NCI-H82 treated with DMSO at 0.1 percent for 48 hours (cell line): ENCODE data around the gene PHC2.
"Not testable (repeated sequence)": the region's sequence is repeated elsewhere in the genome, so short reads cannot be mapped to it uniquely, and the experiment has no call there.

ENCODE experiments used
- DNase-seq: peaks from one replicate; lab custom pipeline; 2025; ENCODE audit not compliant: unreplicated experiment; lab: John Stamatoyannopoulos, UW

Gene PHC2

DNA sequence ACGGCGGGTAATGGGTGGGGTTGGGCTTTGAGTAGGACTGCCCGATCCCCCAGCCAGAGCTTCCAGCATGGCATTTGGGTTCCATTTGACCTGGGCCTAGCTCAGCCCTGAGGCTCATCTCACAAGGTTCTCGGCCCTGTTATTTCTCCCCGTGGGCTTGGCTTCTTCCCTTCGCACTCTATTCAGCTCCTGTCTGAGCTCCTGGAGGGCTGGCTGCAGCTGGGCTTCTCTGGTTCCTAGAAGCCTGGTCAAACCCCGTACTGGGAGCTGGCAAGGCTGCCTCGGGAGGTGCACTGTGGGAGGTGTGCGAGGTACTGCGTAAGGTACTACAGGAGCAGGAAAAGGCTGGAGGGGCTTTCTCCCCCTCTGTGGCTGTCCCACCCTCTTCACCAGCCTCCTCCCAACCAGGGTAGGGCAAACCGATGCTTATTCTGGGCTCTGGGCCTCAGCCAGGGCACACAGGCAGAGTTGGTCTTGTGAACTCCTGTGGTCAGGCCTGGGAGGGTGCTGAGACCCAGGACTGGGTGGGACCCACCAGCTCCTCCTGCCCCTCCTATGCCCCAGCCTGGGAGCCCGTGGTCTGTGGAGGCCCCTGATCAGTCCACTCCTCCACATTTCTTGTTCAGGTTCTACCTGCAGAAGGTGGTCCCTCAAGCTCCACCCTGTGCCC is 110.8 kb downstream of the PHC2 start:
- no peak for DNase-seq

DNA sequence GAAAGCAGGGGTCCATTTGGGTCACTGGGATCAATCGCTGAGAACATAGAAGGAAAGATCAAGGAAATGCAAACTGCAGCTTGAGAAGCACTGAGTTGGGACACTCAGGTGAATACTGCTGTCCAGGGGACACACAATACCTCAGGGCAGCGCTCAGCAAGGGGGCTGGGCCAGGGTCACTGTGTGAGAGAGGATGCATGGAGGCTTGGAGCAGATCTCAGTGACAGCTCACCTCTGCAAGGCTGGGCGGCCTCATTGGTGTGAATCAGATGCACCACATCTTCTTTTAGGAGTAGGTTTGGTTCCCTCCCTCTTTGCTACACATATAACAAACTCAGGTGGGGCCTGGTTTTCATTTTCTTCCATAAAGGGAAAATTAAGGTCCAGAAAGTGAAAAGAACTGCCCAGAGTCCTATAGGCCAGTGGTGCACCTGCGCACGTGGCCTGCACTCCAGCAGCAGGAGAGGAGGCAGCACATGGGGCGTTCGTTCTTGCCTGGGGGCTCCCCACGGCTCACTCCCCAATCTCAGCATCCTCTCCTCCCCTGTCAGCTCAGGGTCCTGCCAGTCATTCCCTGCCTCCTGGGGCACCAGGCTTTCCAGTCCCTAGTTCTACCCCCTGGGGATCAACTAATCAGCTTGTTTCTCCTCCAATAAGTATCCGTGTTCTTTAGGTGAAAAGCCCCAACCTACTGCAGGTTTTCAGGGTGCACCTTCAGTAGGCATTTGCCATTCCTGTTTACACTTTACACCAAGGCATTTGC is 111.5 kb downstream of the PHC2 start:
- DNase-seq: no peak

DNA sequence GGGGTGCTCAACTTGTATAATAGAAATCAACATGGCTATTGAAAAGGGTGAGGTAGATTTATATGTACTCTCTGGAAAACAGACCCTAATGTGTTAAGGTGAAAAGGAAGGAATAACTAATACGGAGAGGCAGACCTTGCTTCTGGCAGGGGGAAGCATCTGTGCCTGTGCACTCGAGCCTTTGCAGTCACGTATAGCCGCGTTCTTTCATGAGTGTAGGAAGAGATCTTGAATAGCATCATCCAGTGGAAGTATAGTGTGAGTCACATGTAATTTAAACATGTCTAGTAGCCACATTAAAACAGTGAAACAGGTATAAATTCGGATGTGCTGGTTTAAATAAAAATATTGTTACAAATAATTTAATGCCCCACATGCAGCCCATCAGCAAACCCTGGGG is 112.9 kb downstream of the PHC2 start:
- no peak for DNase-seq

DNA sequence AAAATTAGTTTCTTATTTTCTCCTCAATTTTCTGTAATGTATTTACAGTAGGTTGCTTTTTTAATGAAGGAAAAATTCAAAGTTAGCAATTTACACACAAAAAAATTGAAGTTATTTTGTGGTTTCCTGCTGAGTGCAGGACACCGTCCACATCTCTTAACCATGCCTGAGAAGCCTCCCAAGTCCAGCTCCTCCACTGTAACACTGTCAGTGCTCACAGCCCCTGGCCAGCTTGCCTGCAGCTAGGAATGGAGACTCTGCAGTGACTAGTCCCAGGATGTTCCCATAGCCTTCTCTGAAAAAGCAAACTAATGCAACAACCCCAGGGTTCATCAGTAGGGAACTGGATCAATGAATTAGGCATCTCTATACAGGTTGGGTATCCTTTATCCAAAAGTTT is 113.5 kb downstream of the PHC2 start:
- no peak for DNase-seq

DNA sequence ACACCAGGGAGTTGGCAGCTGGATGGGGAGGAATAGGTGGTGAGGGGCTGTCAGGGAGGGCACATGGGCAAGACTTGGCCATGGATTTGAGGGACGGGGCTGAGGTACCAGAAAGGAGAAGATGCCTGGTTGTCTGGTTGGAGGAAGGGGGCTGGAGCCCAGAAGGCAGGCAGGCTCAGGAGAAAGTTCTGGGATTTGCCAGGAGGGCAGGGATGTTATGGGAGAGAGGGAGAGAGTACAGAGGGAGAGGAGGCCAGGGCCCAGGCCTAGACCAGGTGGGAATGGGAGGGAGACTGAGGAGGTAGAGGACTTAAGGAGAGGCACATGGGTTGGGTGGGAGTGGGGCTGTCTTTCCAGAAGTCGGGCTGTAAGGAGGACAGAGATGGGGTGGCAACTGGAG is 114.3 kb downstream of the PHC2 start:
- DNase-seq: no peak

DNA sequence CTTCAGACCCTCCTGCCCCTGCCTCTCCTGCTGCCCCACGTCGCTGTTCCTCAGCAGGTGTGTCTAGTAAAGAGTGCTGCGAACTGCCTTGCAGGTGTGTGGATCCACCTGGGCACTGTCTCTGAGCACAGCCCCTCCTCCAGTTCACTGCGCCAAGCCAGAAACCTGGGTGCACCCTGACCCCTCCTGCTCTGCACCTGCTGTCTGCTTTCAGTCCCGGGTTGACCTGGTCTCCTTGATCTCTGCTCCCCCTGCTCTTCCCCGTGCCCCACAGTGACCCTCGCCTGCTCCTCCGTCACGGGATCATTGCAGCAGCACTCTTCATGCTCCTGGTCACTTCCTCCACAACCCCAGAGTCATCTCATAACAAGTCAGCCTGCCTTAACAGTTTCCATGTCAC is 116.5 kb downstream of the PHC2 start:
- no peak for DNase-seq

DNA sequence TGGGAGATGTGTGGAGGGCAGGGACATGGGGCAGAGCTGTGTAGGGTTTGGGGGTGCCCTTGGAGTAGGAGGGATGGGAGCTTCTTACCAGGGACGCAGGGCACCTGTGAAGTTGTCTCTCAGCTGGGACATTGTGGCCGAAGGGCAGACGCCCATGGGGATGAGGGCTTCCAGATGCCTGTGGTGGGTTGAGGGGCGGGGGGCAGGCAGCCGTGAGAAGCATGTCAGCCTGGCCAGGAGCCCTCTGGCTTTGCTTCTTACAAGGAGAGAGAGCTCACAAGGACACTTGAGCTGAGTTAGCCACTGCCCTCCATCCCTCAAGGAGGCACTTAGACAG is 118.5 kb downstream of the PHC2 start:
- no peak for DNase-seq

DNA sequence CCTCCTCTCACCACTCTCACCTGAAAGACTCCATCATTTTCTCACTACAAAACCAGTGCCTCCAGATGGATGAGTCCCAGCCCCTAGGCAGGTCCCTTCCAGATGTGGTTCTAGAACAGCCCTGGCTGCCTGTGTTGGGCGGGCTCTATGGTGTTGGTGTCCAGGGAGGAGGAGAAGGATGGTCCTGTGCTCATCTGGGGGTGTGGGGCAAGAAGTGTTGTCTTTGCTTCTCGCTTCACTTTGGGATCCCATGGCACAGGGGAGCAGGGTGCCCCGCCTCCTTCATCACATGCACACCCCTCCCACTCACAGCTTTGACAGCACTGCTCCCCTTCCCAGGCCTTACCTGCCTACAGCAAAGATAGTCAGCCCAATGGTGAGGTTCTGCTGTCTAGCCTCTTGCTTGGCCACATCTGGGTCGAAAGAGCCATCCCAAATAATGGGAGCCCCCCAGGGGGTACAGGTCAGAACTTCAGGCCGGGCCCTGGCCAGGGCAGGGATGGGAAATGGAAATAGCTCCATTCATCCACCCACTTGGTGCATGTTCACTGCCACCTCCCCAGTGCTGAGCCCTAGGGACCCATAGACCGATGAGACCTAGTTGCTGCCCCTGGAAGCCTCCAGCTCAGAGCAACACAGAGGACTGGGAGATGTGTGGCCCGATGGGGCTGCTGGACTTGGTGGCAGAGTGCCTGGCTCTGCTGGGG is 119.0 kb downstream of the PHC2 start:
- DNase-seq: no peak

DNA sequence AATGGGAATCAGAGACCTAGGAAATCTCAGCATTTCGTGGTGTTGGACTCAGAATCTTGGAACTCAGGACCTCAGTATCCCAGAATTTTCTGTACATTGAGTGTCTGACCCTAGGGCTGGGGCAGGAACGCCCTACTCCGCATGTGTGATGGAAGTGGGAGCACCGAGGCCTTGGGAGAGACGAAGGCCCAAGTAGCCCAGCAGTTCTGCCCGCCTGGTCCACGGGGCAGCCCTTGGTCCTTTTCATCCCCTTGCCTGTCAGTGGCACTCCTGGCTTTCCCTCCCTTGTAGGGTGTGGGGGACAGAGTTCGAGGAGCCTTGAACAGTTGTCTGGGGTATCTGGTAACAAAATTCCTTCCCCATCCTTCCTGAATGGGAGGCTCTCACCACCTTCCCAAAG is 120.2 kb downstream of the PHC2 start:
- DNase-seq: no peak

DNA sequence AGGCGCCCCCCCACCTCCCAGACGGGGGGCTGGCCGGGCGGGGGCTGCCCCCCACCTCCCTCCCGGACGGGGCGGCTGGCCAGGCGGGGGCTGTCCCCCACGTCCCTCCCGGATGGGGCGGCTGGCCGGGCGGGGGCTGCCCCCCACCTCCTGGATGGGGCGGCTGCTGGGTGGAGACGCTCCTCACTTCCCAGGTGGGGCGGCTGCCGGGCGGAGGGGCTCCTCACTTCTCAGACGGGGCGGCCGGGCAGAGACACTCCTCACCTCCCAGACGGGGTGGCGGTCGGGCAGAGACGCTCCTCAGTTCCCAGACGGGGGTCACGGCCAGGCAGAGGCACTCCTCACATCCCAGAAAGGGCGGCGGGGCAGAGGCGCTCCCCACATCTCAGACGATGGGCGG is 121.5 kb downstream of the PHC2 start:
- DNase-seq: not testable (repeated sequence)

DNA sequence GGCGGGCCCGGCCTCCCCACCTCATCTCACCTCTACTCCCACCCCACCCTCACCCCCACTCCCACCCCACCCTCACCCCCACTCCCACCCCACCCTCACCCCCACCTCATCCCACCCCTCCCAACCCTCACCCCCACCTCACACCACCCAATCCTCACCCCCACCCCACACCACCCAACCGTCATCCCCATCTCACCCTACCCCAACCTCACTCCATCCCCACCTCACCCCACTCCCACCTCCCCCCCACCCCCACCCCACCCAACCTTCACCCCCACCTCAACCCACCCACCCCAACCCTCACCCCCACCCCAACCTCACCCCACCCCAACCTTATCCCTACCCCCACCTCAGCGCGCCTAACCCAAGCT is 123.4 kb downstream of the PHC2 start:
- no peak for DNase-seq

DNA sequence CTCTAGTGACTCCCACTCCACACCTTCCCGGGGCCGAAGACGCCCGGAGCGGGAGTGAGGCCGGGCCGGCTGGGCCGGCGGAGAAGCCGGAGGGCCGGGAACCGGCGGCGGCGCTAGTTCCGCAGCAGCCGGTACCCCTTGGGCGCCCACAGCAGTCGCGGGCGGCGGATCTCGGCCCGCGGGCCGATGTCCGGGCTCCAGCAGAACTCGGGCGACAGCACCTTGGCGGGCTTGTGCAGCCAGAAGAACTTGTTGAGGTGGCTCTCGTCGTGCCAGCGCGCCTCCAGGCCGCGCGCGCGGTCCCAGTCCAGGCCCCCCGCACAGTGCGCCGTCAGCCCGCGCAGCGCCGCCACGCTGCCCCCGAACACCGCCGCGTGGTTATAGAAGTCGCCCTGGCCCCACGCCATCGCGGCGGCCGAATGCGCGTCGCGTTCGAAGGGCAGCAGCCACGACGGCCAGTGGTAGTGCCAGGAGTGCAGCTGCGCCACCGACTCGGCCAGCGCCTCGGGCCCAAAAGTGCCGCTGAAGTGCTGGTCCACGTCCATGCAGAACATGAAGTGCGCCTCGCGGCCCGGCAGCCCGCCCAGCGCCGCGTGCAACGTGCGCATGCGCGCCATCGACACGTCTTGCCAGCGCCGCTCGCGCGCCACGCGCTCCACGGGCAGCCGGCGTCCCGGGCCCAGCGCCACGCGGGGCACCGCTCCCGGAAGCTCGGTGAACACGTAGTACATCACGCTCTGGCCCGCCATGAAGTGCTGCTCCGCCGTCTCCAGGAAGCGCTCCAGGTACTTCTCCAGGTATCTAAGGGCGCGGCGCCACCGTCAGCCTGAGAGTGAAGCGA is 124.0 kb downstream of the PHC2 start:
- DNase-seq: no peak

DNA sequence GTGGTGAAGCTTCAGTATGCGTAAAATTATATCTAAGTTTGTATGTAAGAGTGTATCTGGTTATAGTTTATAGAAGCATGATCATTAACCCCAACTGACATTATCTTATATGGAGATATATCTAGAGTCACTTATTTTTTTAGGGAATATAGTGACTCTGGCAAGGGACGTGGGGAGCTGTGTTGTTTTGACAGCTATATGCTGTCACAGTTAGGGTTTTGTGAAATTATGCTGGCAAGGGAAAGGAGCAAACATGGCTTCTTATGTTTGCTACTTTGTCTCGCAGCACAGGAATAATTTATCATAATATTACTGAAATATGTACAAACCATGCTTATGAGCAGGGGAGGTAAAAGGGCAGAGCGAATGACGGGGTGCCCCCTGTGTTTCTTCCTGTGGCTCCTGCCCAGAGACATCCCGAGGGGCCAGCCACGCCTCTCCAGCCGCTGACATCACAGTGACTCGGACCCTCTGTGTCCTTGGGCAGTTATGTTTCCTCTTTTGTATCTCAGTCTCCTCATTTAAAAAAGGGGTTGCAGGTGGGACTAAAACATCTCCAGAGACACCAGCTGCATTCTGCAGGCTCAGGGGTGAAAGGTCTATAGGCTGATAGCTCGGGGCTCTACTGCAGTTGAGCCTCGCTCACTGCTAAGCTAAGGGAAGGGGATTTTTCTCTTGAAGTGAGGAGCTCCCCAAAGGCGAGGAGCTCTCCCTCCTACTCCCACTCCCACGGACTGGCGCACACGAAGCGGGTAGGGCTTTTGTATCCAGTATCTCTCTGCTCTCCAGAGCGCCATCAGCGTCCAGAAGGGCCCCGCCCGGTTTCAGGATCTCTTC is 124.9 kb downstream of the PHC2 start:
- no peak for DNase-seq

DNA sequence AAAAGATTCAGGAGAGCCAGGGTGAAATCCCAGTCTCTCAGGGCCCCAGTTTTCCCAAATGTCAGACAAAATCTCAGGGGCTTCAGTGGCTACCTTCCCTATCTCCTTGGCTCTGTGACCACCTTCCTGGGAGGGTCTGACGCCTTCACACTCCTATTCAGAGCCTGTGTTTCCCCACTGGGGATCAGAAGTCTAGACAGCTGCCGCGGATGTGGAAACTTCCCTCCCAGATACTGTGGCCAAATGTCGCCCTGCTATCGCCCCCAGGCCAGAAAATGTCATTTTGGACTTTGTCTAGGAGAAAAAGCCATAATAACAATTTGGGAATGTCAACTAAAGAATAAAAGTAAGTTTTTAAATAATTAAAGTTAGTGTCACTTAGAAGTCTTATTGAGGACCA is 125.9 kb downstream of the PHC2 start:
- no peak for DNase-seq

DNA sequence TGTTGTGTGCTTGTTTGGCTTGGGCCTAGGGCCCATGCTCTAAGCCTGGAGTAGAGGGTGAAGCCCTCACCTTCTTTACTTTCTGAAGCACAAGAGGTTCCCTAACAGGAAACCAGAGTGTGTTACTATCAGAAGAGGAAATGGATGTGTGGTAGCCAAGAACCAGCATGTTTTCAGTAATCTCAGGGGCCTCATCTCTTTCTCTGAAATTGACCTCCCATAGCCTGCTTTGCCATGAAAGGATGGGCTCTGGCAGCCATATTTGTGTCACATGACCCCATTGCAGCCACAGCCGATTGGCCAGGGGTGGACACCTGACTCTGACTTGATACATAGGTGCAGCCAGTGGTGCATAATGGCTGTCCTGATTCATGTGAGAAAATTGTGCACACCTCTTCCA is 128.6 kb downstream of the PHC2 start:
- DNase-seq: no peak

DNA sequence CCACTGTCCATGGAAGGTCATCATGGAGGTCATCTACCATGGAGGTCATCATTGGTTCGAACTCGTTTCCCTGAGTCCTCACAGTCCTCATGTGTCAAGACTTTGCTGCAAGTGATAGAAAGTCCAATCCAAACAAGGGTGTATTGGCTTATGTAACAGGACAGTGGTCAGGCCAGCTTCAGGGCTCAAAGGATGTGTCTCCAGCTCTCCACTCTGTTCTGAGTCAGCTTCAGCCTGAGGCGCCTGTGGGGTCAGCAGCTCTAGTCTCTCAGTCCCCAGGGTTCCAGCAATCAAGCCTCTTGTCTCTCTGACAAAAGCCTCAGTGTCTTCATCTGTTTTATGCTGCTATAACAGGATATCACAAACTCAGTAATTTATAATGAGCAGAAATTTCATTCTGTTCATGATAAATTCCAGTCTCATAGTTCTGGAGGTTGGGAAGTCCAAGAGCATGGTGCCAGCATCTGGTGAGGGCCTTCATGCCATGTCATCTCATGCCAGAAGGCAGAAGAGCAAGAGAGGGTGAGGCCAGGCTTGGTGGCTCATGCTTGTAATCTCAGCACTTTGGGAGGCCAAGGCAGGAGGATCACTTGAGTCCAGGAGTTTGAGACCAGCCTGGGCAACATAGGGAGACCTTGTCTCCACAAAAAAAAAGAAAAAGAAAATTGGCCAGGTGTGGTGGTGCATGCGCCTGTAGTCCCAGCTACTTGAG is 129.5 kb downstream of the PHC2 start:
- no peak for DNase-seq

DNA sequence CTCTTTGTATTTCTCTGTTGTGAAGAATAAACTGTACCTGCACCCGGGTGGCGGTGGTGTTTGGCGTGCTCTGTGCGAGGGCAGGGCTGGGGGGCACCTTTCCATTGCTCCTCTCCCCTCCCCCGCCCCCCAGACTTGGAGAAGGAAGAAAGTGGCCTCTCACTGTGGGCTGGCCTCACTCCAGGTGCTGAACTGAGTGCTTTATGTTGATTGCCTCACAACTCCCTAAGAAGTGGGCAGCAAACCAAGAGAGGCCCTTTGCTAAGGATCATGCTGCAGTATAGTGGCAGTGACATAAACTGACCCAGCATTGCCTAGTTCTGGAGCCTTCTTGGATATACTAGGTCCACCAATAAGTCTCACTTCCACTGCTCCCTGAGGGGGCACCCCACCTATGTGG is 130.2 kb downstream of the PHC2 start:
- no peak for DNase-seq

DNA sequence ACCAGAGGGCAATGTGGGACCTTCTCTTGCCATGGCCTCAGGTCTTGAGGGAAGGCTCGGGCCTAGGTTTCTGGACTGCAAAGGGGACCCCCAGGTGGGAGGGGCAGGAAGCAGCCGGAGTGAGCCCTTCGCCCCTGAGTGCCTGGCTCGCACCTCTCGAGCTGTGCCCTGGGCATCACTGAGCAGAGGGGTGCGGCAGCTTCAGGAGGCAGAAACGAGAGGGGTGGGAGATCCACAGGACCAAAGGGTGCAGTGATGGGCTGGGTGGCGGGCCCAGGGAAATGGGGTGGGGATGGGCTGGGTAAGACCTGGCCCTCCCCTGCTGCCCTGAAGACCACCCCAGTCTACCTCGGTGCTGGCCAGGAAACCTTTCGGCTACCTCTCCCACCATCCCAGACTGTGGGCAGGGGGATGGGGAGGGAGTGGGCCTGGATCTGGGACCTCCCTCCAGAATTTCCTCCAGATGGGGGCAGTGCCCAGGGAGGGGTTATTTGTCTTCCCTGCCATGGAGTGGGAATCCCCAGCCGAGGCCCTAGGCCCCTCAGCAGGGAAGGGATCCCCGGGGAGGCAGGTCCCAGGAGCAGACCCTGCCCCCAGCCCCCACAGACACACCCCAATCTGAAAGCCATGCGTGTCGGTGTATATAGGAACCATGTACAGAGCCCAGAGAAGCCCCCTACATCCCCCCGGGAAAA is 131.3 kb downstream of the PHC2 start:
- DNase-seq: no peak

DNA sequence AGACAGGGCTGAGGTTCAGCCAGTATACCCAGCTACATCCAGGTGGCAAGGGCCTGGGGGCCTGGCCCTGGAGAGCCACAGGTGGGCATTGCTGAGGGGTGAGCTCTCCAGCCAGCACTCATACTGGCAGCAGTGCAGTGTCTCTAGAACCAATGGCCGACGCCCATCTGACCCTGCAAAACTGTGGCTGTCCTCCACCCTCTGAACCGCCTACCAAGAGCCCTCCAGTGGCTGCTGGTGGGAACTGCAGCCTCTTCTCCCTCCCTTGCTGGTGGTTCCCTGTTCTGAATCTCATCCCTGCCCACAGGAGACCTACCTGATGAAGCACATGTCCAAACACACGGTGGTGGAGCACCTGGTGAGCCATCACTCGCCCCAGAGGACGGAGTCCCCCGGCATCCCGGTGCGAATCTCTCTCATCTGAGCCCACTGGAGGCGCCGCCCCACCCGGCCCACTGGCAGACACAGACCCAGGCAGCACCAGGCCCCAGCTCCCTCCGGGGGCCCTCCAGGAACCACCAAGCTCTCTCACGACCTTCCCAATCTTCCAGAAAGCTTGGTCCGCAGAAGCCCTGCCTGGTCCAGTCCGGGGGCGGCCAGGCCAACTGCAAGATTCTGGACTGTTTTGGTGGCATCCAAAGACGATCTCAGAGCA is 132.1 kb downstream of the PHC2 start:
- DNase-seq: peak; percentile 53
